SKM-1 treated with dmso at 0.1 percent for 144 hours (cell line): ENCODE results near the gene SMIM7.
"Not testable (repeated sequence)": the region's sequence is repeated elsewhere in the genome, so short reads cannot be mapped to it uniquely, and the experiment has no call there.

Experiments
- DNase-seq: peaks from one replicate; lab custom pipeline; 2025; ENCODE audit not compliant: unreplicated experiment; lab: John Stamatoyannopoulos, UW

SMIM7 gene

GRCh38 chr19:16655727-16656126 lies 4.2 kb downstream of the SMIM7 start:
- DNase-seq: no peak

- DNase-seq: no peak
Observed at GRCh38 chr19:16654627-16655026, 5.3 kb downstream of the SMIM7 start.

DNA sequence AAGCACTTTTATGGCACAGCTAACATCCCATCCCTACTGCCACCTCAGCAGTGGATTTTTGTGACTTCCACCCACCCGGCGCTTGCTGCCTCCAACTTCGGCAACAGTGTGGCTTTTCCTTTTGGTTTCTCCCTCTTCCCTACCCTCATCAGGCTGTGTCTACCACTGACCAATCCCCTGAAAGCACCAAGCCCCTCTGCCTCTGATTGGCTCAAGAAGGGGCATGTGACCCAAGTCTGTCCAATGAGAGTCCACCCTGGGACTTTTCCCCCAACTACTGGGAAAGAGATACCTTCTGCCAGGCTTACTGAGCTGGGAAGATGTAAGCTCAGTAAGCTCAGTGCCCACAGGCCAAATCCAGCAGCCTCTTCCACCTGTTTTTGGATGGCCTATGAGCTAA lies 5.8 kb downstream of the SMIM7 start:
- DNase-seq: no peak

DNA sequence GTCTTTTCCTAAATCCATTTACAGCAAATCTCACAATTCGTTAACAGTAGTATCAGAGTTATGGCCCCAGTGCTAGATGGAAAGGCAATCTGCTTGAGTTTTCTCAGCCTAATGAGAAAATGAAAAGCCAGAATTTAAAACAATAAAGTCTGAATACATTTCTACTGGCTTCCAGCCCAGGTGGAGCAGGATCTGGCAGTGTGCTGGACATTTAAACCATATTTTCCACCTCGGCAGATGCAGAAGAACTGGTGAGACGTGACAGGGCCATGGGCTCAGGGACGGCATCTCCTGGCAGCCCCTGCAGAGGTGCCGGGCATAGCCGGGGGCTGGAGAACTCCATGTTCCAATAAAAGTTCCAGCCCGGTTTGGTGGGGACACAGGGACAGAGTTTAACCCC lies 7.1 kb downstream of the SMIM7 start:
- DNase-seq: no peak

DNA sequence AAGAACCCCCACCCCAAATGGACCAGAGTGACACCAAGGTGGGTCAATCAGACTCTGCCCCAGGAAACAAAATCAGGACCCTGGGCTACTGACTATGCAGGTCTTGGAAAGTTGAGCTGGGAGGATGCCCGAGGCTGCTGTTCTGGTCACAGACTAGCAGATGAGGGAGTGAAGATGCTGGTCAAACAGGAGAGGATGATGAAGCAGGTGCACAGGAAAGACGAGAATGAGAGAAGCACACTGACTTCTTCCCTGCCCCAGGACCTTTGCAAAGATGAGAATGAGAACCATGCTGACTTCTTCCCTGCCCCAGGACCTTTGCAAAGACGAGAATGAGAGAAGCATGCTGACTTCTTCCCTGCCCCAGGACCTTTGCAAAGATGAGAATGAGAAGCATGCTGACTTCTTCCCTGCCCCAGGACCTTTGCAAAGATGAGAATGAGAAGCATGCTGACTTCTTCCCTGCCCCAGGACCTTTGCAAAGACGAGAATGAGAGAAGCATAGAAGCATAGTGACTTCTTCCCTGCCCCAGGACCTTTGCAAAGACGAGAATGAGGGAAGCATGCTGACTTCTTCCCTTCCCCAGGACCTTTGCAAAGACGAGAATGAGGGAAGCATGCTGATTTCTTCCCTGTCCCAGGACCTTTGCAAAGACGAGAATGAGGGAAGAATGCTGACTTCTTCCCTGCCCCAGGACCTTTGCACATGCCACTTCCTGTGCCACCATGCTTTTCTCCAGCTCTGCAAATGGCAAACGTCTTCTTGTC lies 8.3 kb downstream of the SMIM7 start:
- DNase-seq: not testable (repeated sequence)

DNA sequence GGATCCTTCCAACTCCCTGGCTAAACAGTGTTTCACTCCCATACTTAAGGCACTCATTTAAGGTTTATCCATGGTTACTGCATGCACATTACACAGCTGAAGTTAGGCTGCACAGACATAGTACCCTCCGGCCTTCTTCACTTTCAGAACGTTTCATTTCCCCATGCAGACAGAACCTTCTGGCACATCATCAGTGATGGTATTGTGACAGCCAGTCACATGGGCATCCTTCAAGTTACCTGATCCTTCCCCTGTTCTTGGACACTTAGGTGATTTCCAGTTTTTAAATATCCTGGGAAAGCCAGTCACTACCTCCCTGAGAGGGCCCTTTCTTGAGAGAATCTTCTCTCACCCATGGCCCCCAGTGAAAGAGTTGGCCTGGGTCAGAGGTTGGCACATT lies 9.1 kb downstream of the SMIM7 start:
- no peak for DNase-seq

GRCh38 chr19:16649734-16650133 lies 10.2 kb downstream of the SMIM7 start:
- DNase-seq: no peak

- DNase-seq: no peak
Observed at GRCh38 chr19:16645140-16645539, 14.8 kb downstream of the SMIM7 start.

DNA sequence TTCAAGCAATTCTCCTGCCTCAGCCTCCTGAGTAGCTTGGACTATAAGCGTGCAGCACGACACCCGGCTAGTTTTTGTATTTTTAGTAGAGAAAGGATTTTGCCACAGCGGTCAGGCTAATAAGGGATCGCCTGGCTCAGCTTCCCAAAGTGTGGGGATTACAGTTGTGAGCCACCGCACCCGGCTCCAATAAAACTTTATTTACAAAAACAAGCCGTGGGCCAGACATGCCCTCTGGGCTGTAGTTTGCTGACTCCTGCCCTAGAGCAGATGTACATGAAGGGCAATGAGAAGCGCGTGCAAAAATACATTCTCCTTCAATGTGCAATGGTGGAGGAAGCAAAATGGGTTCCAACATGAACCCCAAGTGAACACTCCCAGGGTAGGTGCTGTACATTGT lies 18.2 kb downstream of the SMIM7 start:
- no peak for DNase-seq

DNA sequence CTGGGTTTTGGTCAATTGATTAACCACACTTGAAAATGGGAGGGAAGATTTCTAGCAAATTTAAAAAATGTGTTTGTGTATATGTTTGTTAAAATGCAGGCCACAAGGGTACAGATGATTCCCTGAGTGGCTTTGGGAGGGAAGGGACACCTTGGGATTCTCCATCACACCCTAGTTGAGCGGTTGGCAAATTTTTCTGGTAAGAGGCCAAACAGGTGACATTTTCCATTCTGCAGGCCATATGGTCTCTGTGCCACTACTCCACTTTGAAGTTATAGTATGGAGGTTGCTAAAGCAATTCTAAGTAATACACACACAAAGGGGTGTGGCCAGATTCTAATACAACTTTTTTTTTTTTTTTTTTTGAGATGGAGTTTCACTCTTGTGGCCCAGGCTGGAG lies 19.0 kb downstream of the SMIM7 start:
- DNase-seq: no peak

DNA sequence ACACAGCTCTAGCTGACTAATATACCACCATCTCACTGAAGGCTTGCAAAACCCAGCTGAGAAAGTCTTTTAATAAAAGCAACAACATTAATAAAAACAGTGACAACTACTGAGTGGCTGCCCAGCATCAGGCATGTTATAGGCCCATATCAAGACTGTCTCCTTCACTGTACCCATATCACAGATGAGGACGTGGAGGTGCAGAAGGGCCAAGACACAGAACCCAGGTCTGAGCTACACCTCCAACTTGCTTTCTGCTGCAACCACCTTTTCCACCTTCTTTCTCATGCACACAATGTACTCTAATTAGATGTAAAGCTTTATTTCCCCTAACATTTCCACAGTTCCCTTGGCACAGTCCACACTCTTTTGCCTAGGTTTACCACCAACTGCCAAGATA lies 21.3 kb downstream of the SMIM7 start:
- no peak for DNase-seq

GRCh38 chr19:16637535-16637934 lies 22.4 kb downstream of the SMIM7 start:
- no peak for DNase-seq

- DNase-seq: no peak
Observed at GRCh38 chr19:16631465-16631864, 28.5 kb downstream of the SMIM7 start.

GRCh38 chr19:16628984-16629691 lies 30.8 kb downstream of the SMIM7 start:
- DNase-seq: no peak

DNA sequence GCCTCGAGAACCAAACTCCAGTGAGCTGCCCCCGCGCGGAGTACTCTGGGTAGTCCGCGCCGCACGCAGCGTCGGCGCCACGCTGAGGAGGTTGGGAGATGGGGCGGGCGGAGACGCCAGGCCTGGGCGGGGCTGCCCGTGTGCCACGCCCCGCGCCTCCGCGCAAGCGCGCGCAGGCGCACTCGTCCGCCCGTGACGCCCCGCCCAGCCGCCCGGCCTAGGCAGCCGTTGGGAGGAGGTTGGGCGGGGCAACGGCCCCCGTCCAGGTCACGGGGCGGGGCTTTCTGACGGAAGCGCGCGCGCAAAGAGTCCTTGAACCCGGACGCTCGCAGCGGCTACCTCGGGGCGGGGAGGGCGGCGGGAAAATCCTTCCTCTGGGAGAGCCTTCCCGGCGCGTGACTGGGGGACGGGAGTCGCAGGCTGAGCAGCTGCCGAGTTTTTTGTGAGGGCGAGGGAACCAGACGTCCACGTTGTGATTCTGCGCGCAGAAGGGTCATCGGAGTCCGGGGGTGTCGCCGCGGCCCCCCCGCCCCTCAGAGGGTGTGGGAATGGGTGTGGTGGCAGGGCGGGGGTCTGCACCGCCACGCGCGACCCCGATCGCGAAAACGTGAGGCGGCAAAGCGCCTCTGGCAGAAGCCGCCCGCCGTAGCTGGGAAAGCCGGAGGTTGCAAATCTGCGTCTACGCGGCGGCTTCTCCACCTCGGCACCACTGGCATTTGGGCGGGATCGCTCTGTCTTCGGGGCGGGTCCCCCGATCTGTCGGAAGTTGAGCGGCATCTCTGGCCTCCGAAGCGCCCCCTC lies 31.6 kb downstream of the SMIM7 start, which contains the start of gene MED26:
Gene MED26, minus strand, starts transcription at position 22 of the 801 bp plus-strand sequence. CDS start 261 bp downstream, outside the sequence.
- DNase-seq: peak; percentile 91

DNA sequence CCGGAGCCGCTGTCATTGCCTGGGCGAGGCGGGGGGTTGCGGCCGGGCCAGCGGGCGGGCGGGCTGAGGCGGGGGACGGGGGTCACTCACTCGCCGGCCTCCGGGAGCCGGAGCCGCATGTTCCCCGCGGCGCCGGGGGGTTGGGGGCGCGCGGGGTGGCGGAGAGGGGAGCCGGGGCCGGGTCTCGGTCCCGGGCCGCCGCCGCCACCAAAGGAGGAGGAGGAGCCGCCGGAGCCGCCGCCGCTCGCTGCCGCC lies 32.1 kb downstream of the SMIM7 start:
- no peak for DNase-seq

DNA sequence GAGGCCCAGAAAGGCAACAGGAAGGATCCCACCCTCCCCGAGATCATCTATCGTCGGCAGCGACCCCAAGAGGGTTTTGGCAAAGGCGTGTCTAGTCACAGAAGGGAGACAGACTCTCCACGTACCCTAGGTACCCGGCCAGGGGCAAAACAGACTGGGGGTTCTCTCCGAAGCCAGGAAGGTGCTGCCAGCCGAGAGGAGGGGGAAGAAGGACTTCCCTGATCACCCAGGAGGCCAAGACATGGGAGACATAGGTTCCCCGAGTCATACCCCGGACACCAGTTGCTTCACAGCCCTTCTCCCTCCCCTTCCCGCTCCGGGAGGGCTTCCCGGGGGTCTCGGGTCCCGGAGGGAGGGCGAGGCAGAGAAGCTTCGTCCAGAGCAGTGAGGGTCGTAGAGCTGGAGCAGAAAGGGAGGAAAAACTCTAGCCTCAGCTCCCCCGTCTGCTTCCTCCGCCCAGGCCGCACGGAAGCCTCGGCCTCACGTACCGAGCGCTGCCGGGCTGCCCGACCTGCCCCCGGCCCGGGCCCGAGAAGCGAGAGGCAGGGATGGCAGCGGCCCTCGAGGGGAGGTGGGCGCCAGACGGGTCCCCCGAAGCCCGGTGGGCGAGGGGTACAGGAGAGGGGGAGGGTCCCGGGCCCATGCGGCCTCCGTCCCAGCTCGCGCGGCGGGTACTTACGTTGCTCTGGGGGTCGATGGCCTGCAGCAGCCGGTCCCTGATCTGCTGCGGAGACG lies 32.6 kb downstream of the SMIM7 start:
- DNase-seq: no peak

DNA sequence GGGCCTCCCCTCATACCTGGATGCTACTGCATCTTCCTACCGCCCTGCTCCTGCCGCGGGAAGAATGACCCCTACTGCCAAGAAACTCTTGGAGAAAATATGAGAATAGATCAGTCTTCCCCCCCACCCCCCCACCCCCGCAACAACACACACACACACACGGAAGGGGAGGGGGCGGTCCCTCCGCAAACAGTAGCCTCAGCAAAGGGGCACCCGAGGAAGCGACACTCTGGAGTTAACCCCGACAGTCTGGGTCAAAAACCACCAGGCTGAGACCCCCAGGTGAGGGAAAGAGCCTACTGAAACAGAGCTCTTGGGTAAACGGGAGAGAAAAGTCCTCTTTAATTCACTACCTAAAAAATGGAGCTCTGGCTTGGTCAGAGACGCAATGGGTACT lies 33.1 kb downstream of the SMIM7 start:
- DNase-seq: no peak

- DNase-seq: no peak
Observed at GRCh38 chr19:16625163-16625958, 34.6 kb downstream of the SMIM7 start.

DNA sequence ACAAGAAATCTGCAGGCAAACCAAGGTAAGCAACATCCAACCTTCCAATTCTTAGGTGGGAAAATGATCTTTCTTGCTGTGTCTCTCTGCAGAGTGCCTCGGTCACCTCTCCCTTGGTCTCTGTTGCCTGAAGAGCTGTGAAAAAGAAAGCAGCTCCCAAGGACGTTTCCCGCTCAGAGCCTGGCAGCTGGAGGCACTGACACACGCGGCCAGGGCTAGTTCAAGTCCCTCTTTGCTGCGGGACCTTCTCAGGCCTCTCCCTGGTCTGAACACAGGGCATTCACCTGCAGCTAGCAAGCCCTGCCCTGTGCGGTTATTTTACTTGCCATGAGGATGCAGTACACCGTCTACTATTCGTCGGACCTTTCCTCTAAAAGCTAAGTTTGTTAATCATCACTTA lies 35.7 kb downstream of the SMIM7 start:
- no peak for DNase-seq

GRCh38 chr19:16623576-16623975 lies 36.4 kb downstream of the SMIM7 start:
- no peak for DNase-seq
